HepG2 (cell line): ENCODE measurements around the gene FAM124A. TPM values are rescaled to one million over a fixed set of nuclear protein-coding genes. Genes with fewer than 3 reads are reported as not detected.

Source experiments
- NFE2 ChIP-seq: sonication (generic); formaldehyde crosslinking; IDR thresholded peaks from 2 replicates; pipeline ENCODE4 v1.4.0; 2020; ENCODE audit warnings: missing genetic modification reagents
- ZNF496 ChIP-seq: sonication (generic); formaldehyde crosslinking; IDR thresholded peaks from 2 replicates; pipeline ENCODE4 v1.8.1; 2023; ENCODE audit warnings: mild to moderate bottlenecking, moderate library complexity, missing genetic modification reagents; ENCODE audit not compliant: insufficient replicate concordance
- ZNF557 ChIP-seq: sonication (generic); formaldehyde crosslinking; IDR thresholded peaks from 2 replicates; pipeline ENCODE4 v1.4.0; 2020; ENCODE audit warnings: missing genetic modification reagents
- polyA plus RNA-seq, 8 experiments: library from polyadenylated mRNA; depleted of rRNA in 3 of 8; stranded (reverse) in 7 of 8; unstranded in 1 of 8; fragments of >200 nt; fragmentation: Illumina TruSeq in 4 of 8; extraction: Trizol in 4 of 8; gene quantifications; 2 replicates each; pipeline versions ENCODE4 v1.2.1 to v1.2.3, GENCODE V29; 2011 to 2016; ENCODE audit warnings: low read depth in 4 of 8, missing spikeins in 1 of 8, mixed read lengths in 1 of 8; ENCODE audit not compliant: insufficient read depth in 1 of 8
- total RNA-seq, 5 experiments: library from RNA; depleted of rRNA; stranded (reverse); fragments of >200 nt; fragmentation: Illumina TruSeq; extraction: Trizol; gene quantifications; 2 replicates each; pipeline ENCODE4 v1.2.3, GENCODE V29; 2016; ENCODE audit warnings: low read depth in 1 of 5
- TF ChIP-seq, protein P1 (sequence below): sonication (generic); formaldehyde crosslinking; IDR thresholded peaks from 2 replicates; pipeline ENCODE4 v1.5.0; 2020; ENCODE audit warnings: missing genetic modification reagents
- TF ChIP-seq, protein P2 (sequence below): IDR thresholded peaks from 2 replicates; pipeline ENCODE4 v1.6.1; 2016; ENCODE audit warnings: missing compliant biosample characterization, missing genetic modification reagents, borderline replicate concordance
- TF ChIP-seq, protein P3 (sequence below): sonication (generic); formaldehyde crosslinking; IDR thresholded peaks from one replicate; pipeline ENCODE4 v1.5.1; 2020; ENCODE audit warnings: mild to moderate bottlenecking, missing genetic modification reagents; ENCODE audit errors: not compliant biosample characterization

The FAM124A gene
- total and polyA plus RNA-seq, 2 of the 13 experiments (the other 11 are each of a cell fraction or from before 2014, with no cell fraction given) = not detected

DNA sequence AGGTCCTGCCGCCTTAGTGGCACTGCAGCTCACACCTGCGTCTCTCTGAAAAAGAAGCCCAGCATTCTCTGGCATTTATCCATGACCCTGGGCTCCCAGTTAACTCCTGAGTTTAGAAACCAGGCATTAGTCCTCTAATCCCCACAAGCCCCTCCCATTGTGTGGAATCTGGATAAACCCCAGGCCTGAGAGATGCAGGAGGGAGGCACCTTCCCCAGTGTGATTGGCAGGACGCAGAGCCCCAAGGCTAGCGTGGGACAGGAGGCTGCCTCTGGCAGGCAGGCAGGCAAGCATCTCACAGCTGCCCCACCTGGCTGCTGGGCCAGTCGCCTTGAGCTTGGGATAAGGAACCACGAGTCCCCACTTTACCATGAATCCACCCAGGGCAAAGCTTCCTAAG lies 106.3 kb downstream of the FAM124A start (continued):
- TF ChIP-seq, protein P1, sequence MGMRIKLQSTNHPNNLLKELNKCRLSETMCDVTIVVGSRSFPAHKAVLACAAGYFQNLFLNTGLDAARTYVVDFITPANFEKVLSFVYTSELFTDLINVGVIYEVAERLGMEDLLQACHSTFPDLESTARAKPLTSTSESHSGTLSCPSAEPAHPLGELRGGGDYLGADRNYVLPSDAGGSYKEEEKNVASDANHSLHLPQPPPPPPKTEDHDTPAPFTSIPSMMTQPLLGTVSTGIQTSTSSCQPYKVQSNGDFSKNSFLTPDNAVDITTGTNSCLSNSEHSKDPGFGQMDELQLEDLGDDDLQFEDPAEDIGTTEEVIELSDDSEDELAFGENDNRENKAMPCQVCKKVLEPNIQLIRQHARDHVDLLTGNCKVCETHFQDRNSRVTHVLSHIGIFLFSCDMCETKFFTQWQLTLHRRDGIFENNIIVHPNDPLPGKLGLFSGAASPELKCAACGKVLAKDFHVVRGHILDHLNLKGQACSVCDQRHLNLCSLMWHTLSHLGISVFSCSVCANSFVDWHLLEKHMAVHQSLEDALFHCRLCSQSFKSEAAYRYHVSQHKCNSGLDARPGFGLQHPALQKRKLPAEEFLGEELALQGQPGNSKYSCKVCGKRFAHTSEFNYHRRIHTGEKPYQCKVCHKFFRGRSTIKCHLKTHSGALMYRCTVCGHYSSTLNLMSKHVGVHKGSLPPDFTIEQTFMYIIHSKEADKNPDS = no peak
- TF ChIP-seq, protein P2, sequence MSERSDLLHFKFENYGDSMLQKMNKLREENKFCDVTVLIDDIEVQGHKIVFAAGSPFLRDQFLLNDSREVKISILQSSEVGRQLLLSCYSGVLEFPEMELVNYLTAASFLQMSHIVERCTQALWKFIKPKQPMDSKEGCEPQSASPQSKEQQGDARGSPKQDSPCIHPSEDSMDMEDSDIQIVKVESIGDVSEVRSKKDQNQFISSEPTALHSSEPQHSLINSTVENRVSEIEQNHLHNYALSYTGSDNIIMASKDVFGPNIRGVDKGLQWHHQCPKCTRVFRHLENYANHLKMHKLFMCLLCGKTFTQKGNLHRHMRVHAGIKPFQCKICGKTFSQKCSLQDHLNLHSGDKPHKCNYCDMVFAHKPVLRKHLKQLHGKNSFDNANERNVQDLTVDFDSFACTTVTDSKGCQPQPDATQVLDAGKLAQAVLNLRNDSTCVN = no peak
- no peak for TF ChIP-seq NFE2 (CRISPR knock-in tag)
- TF ChIP-seq, protein P3, sequence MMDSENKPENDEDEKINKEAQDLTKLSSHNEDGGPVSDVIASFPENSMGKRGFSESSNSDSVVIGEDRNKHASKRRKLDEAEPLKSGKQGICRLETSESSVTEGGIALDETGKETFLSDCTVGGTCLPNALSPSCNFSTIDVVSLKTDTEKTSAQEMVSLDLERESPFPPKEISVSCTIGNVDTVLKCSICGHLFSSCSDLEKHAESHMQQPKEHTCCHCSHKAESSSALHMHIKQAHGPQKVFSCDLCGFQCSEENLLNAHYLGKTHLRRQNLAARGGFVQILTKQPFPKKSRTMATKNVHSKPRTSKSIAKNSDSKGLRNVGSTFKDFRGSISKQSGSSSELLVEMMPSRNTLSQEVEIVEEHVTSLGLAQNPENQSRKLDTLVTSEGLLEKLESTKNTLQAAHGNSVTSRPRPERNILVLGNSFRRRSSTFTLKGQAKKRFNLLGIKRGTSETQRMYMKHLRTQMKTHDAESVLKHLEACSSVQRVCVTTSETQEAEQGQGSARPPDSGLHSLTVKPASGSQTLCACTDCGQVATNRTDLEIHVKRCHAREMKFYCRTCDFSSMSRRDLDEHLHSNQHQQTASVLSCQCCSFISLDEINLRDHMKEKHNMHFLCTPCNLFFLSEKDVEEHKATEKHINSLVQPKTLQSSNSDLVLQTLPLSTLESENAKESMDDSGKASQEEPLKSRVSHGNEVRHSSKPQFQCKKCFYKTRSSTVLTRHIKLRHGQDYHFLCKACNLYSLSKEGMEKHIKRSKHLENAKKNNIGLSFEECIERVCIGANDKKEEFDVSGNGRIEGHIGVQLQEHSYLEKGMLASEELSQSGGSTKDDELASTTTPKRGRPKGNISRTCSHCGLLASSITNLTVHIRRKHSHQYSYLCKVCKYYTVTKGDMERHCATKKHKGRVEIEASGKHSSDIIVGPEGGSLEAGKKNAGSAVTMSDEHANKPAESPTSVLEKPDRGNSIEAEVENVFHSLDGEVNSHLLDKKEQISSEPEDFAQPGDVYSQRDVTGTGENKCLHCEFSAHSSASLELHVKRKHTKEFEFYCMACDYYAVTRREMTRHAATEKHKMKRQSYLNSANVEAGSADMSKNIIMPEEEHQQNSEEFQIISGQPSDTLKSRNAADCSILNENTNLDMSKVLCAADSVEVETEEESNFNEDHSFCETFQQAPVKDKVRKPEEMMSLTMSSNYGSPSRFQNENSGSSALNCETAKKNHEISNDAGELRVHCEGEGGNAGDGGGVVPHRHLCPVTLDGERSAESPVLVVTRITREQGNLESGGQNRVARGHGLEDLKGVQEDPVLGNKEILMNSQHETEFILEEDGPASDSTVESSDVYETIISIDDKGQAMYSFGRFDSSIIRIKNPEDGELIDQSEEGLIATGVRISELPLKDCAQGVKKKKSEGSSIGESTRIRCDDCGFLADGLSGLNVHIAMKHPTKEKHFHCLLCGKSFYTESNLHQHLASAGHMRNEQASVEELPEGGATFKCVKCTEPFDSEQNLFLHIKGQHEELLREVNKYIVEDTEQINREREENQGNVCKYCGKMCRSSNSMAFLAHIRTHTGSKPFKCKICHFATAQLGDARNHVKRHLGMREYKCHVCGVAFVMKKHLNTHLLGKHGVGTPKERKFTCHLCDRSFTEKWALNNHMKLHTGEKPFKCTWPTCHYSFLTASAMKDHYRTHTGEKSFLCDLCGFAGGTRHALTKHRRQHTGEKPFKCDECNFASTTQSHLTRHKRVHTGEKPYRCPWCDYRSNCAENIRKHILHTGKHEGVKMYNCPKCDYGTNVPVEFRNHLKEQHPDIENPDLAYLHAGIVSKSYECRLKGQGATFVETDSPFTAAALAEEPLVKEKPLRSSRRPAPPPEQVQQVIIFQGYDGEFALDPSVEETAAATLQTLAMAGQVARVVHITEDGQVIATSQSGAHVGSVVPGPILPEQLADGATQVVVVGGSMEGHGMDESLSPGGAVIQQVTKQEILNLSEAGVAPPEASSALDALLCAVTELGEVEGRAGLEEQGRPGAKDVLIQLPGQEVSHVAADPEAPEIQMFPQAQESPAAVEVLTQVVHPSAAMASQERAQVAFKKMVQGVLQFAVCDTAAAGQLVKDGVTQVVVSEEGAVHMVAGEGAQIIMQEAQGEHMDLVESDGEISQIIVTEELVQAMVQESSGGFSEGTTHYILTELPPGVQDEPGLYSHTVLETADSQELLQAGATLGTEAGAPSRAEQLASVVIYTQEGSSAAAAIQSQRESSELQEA = no peak
- no peak for TF ChIP-seq ZNF496 (CRISPR knock-in tag)
- no peak for TF ChIP-seq ZNF557 (CRISPR knock-in tag)
